Stimulated activated CD4-positive, alpha-beta T cell treated with anti-CD3 and anti-CD28 coated beads, Interleukin-15, amount 100 ng/mL, for 24 hours (primary cell): ENCODE results near the gene CT45A8.
"Not testable (repeated sequence)": the region's sequence is repeated elsewhere in the genome, so short reads cannot be mapped to it uniquely, and the experiment has no call there.

ENCODE experiments used
- DNase-seq: peaks from one replicate; pipeline ENCODE4 v3.0.0-alpha.2; 2020

CT45A8 gene

GRCh38 chrX:135854438-135854837, at the start of gene CT45A8:
CT45A8 (minus strand) TSS chrX:135854538; CDS start chrX:135850783, 3,755 bp downstream.
- not testable (repeated sequence) for DNase-seq

- DNase-seq: no peak
Measured at GRCh38 chrX:135893294-135893817, 39.0 kb upstream of the CT45A8 start, which contains the start of the genes CT45A10 and SAGE1. CT45A10 (minus strand) TSS chrX:135893444; CDS start chrX:135885344, 8,100 bp downstream. SAGE1 (plus strand) TSS chrX:135893716; CDS start chrX:135896243, 2,527 bp downstream.

- DNase-seq: no peak
Measured at GRCh38 chrX:135892781-135893180, 38.4 kb upstream of the CT45A8 start.

- DNase-seq: no peak
Measured at GRCh38 chrX:135890087-135890585, 35.8 kb upstream of the CT45A8 start.

- peak; percentile 52 for DNase-seq
Measured at GRCh38 chrX:135888976-135889375, 34.6 kb upstream of the CT45A8 start.

- DNase-seq: not testable (repeated sequence)
Measured at GRCh38 chrX:135888230-135888629, 33.9 kb upstream of the CT45A8 start.

GRCh38 chrX:135882741-135883140, 28.4 kb upstream of the CT45A8 start:
- DNase-seq: not testable (repeated sequence)

GRCh38 chrX:135871712-135872111, 17.4 kb upstream of the CT45A8 start, which contains the start of gene CT45A9:
CT45A9 (minus strand) TSS chrX:135871812; CDS start chrX:135868061, 3,751 bp downstream.
- DNase-seq: not testable (repeated sequence)

GRCh38 chrX:135837180-135837579, 17.2 kb downstream of the CT45A8 start, which contains the start of gene CT45A7:
CT45A7 (minus strand) TSS chrX:135837280; CDS start chrX:135833533, 3,747 bp downstream.
- DNase-seq: not testable (repeated sequence)

- DNase-seq: not testable (repeated sequence)
Measured at GRCh38 chrX:135819912-135820311, 34.4 kb downstream of the CT45A8 start, which contains the start of gene CT45A2. CT45A2 (minus strand) TSS chrX:135820012; CDS start chrX:135816265, 3,747 bp downstream.

- DNase-seq: not testable (repeated sequence)
Measured at GRCh38 chrX:135802687-135803086, 51.7 kb downstream of the CT45A8 start, which contains the start of gene CT45A6. CT45A6 (minus strand) TSS chrX:135802787; CDS start chrX:135798993, 3,794 bp downstream.
